ENCODE results near the gene FAM163B.

Gene FAM163B

DNA sequence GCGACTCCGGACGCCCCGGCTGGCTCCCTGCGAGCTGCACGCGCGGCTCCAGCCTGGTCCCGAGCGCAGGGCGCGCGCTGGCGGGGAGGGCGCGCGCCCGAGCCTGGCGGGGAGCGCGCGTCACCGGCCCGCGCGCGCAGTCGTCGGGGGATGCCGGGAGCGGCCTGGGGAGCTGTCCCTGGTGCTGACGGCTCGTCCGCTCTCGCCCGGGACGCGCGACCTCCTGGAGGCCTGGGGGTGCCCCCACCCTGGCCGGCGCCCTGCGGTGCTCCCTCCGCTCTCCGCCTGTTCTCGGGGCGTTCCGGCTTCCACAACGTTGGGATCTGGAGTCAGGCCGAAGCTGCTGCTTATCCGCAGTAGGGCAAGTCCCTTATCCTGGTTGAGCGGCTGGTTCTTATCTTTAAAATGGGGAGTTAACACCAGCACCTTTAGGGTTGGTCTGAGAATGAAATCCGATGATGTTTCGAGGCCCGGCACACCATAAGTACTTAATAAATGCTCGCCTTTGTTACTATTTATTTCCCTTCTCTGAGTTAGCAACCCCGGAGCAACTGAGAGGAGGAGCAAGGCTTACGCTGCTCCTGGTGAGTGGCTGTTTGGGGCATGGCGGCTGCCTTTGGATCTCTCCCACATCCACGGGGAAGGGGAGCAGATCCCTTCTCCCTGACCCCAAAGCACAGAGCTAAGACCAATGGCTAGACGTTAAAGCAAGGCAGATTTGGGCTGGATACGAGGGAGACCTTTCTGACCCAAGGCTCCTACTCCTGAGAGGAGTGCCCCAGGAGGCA is at the start of gene FAM163B:
TSS of gene FAM163B (minus strand) at position 79 of the 788 bp plus-strand sequence. CDS start 29,166 bp downstream, outside the sequence.
- DNase-seq (ENCODE audit: low spot score): peak; percentile 78

DNA sequence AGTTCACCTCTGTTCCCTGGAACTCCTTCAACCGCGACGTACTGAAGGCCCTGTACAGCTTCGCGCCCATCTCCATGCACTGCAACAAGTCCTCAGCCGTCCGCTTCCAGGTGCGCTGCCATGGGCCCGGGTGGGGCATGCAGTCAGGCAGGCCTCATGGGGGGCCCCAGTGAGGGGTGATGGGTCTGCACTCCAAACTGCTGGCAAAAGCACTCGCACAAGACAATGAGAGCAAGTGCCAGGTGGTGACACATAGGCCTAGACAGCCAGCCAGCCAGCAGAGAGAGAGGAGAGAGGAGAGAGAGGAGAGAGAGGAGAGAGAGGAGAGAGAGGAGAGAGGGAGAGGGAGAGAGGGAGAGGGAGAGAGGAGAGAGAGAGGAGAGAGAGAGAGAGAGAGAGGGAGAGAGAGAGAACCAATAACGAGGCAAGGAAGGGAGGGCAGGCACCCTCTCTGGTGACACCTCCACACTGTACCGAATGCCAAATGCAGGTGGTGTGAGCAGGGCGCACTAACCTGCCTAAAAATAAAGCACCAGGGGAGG is 48.0 kb upstream of the FAM163B start:
- no peak for DNase-seq (ENCODE audit: low spot score)

DNA sequence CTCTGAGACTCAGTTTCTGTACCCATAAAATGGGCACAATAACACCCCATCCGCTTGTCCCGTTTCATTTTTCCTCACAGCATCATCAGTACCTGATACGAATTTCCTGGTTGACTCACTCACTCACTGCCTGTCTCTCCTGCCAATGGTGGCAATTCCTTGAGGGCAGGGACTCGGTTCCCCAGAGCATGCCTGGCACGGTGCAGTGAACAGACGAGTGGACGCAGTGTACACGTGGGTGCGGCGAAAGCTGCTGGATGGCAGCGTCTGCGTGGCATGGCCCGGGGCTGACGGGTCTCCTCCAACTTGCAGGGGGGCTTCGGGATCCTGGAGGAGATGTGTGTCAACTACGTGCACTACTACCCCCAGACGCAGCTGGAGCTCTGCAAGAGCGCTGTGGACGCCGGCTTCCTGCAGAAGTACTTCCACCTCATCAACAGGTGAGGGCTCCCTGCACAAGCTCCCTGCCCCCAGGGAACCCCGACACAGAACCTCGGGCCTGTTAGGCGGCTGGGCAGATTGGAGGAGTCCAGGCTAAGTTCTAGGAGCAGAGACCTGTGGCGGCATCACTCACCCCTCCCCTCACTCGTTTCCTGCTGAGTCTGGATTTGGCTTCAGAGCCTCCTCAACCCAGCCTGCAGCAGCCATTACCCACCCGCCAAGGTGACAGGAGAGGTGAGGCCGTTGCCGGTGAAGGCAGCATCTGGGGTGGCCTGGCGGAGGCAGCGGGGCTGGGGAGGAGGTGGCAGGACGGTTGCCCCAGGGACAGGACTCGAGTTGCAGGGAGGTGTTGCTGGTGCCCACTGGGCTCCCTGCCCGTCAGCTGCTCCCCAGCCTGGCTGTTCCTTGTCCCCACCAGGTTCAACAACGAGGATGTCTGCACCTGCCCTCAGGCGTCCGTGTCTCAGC is 47.3 kb upstream of the FAM163B start:
- DNase-seq (ENCODE audit: low spot score): no peak

DNA sequence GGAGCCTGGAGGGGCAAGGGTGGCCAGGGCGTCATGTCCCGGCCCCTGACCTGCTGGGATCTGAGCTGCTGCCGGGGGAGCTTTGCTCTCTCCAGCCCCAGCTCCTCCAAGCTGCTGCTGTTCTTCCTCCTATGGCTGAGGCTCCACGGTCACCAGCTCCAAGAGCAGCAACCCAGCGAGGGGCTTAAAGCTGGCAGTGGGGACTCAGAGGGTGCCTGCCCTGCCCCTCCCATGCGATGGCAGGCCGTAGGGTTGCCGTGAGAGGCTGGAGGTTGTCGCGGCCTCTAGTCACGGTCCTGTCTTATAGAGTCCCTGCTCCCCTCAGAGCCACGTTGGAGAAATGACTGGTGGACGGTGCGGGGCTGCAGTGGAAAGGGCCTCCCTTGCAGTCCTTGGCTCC is 46.5 kb upstream of the FAM163B start:
- DNase-seq (ENCODE audit: low spot score): no peak

DNA sequence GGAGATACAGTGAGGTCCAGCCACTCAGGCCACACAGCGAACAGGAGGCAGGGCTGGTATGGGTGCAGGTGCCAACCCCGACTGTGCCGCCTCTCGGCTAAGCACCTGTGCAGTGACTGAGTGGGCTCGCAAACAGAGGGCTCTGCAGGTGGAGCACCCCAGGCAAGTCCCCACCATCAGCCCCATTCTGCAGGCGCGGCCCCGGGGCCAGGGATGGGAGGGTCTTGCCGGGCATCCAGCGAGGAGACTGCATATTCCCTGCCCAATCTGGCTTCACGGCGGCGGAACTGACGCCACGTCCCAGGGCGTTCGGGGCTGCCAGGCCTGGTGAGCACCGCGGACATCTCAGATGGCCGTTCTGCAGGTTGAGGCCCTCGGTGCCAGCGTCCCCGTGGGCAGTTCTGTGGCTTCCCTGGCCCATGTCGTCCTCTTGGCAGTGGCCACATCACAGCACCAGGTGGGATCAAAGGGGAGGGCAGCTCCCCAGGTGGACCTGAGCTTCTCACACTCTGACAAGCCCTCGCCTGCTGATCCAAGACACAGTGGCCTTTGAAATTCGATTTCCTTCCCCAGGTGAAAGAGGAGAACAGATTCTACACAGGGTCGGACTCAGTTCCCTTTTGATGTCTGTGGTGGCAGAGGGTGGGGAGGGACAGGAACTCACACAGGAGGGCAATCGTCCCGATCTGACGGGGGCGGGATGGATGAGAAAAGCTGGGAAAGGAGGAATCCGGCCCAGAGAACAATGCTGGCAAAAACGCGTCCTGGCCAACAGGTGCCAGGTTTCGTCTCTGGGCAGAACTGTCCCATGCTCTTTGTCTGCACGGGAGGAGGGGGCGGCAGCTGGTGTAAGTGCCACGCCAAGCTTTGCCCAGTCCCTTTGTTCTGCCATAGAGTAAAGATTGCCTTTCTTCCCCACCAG is 45.8 kb upstream of the FAM163B start:
- no peak for DNase-seq (ENCODE audit: low spot score)

DNA sequence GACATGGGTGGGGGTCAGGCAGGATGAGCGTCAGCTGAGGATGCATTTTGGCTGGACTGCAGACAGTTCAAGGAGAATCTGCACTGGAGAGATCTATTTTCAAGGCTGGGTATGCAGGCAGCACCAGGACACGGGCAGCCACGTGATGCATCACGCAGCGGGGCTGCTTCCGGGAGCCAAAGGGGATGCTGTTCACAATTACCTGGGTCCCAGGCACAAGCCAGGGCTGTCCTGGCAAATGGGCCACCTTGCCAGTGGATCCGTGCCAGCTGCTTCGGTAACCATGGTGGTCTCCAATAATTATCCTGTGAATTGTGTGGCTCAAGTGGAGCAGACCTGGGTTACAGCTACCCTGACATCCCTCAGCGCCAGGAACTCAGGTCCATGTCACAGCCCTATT is 44.4 kb upstream of the FAM163B start:
- no peak for DNase-seq (ENCODE audit: low spot score)

DNA sequence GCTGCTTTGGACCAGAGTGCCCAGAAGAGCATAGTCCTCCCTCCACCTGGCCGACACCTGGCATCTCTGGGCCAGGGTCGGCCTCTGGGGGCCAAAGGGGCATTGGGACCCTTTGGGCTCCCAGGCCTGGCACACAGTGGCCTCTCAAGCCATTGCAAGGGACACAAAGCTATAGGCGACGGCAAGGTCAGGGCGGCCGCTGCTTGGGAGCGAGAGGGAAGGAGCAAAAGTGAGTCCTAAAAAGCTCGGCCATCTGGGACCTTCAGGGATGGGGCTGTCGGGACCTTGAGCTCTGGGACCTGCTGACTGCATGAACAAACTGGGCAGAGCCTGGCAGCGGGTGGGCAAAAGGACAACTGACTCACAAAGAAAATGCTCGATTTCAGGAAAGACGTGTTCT is 40.8 kb upstream of the FAM163B start:
- no peak for DNase-seq (ENCODE audit: low spot score)

DNA sequence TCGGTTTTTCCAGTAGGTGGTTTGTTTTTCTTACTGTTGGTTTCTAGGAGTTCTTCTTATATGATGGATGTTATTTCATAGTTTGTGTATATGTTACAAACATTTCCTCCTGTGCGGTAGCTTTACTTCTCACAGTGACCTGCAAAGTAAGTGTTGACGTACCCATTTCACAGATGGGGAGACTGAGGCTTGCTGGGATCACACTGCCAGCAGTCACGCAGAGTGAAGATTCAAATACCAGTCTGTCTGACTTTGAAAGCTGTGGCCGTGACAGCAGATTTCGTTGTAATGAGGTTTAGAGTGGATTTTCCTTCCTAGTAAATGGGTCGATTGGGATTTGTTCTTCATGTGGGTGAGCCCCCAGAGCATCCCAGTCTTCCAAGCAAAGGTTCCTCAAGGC is 40.0 kb upstream of the FAM163B start:
- DNase-seq (ENCODE audit: low spot score): no peak

DNA sequence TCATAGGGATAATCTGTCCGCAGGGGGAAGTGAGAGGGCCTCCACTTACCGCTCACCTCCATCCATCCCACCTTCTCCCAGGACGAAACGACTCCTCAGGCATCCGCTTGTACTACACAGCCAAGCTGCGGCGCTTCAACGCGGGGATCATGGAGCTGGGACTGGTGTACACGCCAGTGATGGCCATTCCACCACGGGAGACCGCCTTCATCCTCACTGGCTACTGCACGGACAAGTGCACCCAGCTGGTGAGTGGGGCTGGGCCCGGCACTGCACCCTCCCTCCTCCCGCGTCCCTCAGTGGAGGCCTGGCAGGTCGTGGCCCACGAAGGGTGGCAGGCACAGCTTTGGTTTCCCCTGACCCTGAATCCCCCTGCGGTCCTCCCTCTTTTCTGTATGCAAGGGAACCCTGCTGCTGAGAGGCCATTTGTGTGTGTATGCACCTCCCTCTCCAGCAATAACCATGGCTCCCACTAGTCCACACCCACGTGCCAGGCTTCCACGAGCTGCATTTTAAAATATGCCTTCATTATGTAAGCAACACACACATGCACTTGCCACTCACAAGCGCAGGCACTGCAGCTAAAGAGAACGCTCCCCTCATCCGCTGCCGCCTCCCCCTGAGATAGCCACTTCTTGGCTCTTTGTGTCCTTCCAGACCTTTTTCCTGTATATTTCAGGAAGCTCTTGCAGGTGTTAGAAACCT is 38.7 kb upstream of the FAM163B start:
- DNase-seq (ENCODE audit: low spot score): no peak

DNA sequence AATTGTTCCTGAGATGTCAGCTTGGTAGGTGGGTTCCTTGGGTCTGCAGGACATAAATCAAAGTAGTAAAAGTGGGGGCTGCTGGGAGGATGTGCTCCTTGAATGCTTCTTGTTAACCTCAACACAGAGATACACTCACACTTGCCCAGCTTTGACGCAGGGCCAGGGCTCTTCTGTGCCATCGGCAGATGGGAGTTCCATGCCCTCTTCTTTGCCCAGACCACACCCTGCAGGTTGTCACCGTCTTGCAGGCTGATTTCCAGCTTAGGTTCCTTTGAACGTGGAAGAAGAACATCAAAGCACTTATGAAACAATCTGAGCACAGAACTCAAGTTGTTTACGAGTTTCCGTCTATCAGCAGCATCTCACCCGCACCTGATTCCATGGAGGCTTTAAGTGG is 38.0 kb upstream of the FAM163B start:
- DNase-seq (ENCODE audit: low spot score): no peak

DNA sequence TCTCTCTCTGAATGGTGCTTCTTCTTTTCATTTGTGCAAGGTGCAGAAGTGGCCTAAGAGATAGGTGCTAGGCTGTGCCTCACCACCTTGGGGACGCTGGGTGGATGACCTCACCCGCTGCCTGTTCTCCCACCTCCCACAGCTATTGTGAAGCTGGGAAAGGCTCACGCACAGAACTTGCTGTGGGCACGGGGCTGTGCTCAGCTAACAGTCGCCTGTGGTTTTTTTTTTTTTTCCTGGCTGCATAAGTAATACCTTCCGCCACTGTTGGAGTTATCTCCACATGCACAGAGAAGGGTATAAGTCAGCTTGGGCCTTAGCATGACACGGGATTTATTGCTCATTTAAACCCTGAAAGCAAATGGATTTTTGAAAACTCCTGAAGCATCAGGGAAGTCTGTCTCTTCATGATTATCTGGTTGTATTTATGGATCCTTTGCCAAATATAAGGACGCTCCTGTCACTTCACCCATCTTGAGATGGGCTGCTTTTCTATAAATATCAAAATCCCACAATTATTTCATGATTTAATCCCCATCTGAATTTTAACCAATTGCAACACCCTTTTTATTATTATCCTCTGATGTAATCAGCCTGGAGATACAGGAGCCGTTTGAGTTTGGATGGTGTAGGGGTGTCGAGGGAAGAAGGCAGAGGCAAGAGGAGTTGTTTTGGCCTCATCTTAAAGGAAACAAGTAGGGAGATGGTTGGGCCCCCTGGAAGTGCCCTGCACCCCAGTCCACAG is 36.0 kb upstream of the FAM163B start:
- no peak for DNase-seq (ENCODE audit: low spot score)

DNA sequence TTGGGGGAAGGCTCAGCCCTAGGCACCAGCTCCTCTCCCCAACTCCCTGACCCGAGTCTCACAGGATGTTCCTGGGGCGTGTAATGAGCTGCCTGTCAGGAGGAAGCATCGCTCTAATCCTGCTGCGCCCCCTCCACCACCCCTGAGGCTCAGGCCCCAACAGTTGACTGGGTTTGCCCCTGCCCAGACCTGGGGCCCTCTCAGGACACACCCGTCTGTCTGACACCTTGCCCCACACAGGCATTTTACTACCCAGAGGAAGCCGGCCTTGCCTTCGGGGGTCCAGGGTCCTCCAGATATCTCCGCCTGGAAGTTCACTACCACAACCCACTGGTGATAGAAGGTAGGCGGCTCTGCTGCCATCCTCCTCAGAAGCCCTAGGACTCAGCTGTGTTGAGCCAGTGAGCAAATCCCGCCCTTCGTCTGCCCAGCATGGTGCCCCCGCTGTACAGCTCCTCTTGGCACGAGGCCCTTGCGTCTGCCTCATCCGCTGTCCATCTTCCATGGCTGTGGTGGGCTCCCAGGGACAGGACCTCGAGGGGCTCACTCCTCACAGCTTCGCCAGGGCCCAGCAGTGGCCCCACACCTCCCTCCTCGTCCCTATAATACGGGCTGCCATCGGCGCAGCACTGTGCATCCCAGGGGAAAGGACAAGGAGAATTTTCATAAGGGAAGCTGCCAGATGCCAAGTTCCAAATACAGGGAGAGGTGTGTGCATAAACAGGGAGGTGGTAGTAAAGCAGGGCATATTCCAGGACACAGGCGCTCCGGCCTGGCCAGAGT is 35.0 kb upstream of the FAM163B start:
- no peak for DNase-seq (ENCODE audit: low spot score)

DNA sequence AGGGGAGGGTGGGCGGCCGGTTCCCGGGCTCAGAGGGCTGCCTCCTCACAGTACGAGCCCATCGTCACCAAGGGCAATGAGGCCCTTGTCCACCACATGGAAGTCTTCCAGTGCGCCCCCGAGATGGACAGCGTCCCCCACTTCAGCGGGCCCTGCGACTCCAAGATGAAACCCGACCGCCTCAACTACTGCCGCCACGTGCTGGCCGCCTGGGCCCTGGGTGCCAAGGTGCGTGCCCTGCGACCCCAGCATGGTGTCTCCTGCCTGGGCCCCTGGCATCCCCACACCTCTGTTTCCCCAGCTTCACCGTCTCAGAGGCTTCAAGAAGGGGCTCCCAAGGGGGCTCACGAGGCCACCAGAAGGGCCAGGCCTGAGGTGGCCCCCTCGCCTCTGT is 34.2 kb upstream of the FAM163B start:
- no peak for DNase-seq (ENCODE audit: low spot score)

DNA sequence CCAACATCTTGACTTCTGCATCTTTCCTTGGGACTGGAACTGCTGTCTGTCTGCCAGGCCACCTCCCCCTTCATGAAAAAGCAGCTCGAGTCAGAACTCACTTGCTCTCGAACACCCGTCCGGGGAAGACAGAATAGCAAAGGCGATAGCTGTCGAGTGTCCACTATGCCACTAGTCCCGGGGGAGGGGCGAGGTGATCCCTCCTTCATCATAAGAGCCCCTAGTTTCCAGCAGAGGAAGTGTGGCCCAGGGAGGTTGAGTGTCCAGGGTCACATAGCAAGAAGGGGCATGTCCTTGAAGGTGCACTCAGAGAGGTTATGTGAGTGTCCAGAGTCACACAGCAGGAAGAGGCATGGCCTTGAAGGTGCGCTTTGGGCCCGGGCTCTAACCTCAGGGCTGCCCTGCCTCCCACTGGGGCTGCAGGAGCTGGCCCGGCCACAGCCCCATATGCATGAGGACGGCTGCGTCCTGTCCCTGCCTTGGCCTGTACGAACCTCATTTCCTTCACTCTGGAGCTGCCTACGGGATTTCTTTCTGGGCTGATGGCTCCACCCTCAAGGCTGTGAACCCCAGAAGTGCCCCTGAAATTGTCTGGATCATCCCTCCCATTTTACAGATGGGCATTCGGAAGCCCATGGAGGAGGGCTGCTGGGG is 33.6 kb upstream of the FAM163B start:
- DNase-seq (ENCODE audit: low spot score): no peak

DNA sequence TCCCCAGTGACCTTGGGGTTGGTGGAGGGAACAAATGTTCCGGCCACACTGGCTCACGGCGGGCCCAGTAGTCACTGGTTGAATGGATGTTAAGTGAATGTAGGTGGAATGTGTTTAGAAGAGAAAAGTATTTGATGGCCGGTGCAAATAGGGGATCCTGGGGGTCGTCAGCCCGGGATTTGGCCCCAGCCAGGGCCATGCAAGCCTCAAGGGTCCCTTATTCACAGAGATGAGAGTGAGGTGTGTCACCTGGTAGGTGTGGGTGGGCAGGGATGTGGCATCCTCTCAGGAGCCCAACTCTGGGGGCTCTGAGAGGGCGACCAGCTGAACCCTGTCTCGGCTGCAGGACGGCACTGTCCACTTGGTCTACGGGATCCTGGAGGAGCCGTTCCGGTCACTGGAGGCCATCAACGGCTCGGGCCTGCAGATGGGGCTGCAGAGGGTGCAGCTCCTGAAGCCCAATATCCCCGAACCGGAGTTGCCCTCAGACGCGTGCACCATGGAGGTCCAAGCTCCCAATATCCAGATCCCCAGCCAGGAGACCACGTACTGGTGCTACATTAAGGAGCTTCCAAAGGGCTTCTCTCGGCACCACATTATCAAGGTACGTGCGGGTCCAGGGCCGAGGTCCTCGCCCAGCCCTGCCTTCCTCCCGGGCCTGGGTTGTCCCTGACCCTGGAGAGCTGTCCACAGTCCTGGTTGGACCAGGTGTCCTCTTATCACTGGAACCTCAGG is 32.8 kb upstream of the FAM163B start:
- no peak for DNase-seq (ENCODE audit: low spot score)

DNA sequence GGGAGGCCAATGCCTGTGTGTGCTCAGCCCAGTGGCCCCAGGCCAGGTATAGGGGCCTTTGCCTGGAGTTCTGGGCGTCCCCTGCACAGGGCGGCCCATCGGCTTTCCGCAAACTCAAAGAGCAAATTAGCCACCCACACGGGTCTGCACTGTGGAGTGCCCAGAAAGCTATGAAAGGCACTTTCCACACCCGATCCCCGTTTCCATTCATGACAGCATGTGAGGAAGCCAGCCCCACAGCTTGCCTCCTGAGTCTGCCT is 32.1 kb upstream of the FAM163B start:
- DNase-seq (ENCODE audit: low spot score): no peak

DNA sequence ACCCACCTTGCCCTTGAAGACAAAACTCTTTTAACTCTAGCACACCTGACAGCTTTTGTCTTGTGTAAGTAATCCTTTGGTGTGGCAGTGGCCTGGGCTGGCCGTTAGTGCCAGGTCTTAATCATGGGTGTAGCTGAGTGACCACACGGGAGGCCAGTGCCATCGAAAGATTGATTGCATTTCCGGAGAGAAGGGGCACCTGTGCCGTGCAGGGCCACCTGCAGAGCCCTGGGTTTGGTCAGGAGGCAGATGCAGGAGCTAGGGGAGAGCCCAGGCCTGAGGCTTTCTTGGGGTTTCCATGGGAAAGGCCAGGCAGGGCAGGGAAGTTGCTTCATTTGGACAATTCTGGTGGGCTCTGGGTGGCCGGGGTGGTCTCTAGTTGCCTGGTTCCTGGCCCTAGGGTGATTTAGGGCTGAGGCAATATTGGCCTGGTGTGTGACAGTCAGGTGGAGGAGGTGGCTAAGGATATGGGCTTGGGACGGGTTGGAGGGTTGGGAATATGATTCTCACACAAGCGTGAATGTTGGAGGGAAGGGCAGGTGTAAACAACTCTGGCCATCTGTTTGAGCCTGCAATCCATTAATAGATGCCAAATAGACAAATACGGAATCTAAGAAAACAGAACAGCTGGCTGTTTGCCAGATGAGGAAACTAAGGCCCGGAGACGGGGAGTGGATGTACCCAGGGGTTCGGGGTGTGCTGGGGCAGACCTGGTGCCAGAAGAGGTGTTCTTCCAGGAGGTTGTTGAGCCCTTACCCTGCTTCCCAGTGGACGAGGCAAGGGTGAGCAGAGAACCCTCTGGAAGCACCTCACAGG is 31.6 kb upstream of the FAM163B start:
- DNase-seq (ENCODE audit: low spot score): no peak

DNA sequence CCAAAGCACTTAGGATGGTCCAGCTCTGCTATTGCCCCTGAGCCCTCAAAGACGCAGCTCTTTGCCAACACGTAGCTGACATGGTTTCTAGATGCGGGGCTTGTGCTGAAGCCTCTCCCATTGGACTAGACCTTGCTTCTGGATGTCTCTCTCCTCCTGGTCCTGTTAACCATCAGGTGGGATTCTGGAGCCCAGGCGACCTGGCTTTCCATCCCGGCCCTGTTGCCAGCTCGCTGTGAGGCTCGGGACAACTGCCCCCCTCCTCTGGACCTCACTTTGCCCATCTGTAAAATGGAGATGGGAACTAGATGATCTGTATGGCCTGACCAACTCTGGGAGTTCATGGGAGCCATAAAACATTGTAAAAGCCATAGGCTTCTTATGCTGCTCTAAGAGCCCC is 31.0 kb upstream of the FAM163B start:
- DNase-seq (ENCODE audit: low spot score): no peak

Data from AG08396 (cell line).